ENCODE results near the gene RFLNA. TPM values are rescaled to one million over a fixed set of nuclear protein-coding genes. Genes with fewer than 3 reads are reported as not detected.
"Not testable (repeated sequence)": the region's sequence is repeated elsewhere in the genome, so short reads cannot be mapped to it uniquely, and the experiment has no call there.

RFLNA gene
- total RNA-seq, 1 donor from 2014 or later: 20.8 TPM

DNA sequence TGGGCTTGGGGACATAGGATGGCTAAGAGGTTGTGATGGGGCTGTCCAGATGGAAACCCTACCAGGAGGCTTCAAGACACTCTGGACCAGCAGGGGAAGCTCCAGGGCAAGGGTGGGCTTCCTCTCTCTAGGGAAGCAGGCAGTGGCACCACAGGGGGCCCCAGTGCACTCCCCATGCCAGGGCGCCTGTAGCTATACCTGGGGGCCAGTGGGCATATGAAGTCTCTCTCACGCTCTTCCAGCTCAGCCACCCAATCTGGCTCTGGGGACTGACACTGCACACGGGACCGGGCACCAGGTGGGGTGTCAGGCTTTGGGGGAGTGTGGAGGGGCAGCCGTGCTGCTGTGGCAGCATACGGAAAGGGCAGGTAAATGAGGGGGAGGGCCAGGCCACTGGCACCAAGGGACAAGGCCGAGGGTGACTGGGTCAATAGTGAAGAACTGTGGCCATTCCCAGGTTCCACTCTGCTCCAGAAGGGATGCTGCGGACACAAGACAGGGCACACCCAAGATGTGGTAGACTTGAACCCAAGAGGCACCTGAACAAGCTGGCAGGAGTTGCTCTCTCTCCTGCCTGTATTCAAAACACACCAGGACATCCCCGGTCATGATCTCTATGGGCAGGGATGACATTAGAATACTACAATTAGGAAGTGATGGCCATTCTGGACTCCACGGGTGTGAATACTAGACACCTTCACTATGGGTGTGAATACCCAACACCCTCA is 27.5 kb downstream of the RFLNA start:
- Mint-ChIP-seq H3K4me3 (ENCODE audit: low read depth) (no peak overlapping the region), H3K27ac (no peak overlapping the region), H3K9me3 (ENCODE audit: low read depth) (peaks cover 9% of the 10 kb centered on the region), H3K36me3 (ENCODE audit: insufficient read depth) (peaks cover 30% of the 10 kb centered on the region), H3K27me3 (peaks cover 16% of the 10 kb centered on the region), H3K4me1 (ENCODE audit: low read depth) (peaks cover 15% of the 10 kb centered on the region)
- DNase-seq (ENCODE audit: low spot score, unreplicated experiment): no peak
- TF ChIP-seq, protein P1, sequence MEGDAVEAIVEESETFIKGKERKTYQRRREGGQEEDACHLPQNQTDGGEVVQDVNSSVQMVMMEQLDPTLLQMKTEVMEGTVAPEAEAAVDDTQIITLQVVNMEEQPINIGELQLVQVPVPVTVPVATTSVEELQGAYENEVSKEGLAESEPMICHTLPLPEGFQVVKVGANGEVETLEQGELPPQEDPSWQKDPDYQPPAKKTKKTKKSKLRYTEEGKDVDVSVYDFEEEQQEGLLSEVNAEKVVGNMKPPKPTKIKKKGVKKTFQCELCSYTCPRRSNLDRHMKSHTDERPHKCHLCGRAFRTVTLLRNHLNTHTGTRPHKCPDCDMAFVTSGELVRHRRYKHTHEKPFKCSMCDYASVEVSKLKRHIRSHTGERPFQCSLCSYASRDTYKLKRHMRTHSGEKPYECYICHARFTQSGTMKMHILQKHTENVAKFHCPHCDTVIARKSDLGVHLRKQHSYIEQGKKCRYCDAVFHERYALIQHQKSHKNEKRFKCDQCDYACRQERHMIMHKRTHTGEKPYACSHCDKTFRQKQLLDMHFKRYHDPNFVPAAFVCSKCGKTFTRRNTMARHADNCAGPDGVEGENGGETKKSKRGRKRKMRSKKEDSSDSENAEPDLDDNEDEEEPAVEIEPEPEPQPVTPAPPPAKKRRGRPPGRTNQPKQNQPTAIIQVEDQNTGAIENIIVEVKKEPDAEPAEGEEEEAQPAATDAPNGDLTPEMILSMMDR (IDR thresholded peaks at IDR 0.05; ENCODE audit: unreplicated experiment): no peak

DNA sequence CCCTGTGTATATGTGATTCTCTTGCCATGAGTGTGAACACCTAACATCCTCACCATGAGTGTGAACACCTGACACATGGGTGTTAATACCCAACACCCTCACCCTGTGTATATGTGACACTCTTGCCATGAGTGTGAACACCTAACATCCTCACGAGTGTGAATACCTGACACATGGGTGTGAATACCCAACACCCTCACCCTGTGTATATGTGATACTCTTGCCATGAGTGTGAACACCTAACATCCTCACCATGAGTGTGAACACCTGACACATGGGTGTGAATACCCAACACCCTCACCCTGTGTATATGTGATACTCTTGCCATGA is 28.1 kb downstream of the RFLNA start:
- not testable (repeated sequence) for DNase-seq (ENCODE audit: low spot score, unreplicated experiment); H3K4me3 Mint-ChIP-seq (ENCODE audit: low read depth); H3K27ac Mint-ChIP-seq; H3K9me3 Mint-ChIP-seq (ENCODE audit: low read depth)
- Mint-ChIP-seq H3K4me1 (ENCODE audit: low read depth) (peaks cover 12% of the 10 kb centered on the region), H3K27me3 (peaks cover 11% of the 10 kb centered on the region), H3K36me3 (ENCODE audit: insufficient read depth) (peaks cover 30% of the 10 kb centered on the region)

DNA sequence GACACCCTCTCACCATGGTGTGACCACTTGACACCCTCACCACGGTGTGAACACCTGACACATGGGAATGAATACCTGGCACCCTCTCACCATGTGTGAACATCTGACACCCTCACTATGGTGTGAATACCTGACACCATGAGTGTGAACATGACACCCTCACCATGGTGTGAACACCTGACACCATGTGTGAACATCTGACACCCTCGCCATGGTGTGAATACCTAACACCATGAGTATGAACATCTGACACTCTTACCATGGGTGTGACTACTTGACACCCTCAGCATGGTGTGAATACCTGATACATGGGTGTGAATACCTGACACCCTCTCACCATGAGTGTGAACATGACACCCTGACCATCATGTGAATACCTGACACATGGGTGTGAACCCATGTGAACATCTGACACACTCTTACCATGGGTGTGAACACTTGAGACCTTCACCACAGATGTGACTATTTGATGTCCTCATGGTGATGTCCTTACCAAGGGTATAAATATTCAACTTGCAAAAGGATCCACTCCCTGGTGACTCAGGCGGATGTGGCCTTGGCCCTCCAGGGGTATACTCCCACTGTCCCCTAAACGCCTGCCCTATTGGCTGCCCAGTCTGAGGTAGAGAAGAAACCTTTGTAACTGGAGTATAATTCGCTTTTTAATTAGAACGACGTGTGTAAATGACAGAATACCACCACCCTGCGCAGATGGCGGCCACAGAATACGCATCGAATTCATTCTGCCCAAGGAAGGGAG is 29.1 kb downstream of the RFLNA start:
- peaks cover 30% of the 10 kb centered on the region for H3K36me3 Mint-ChIP-seq (ENCODE audit: insufficient read depth)
- peaks cover 2% of the 10 kb centered on the region for H3K4me1 Mint-ChIP-seq (ENCODE audit: low read depth)
- peaks cover 9% of the 10 kb centered on the region for H3K9me3 Mint-ChIP-seq (ENCODE audit: low read depth)
- no peak overlapping the region for H3K4me3 Mint-ChIP-seq (ENCODE audit: low read depth)
- H3K27me3 Mint-ChIP-seq: peaks cover 2% of the 10 kb centered on the region
- DNase-seq (ENCODE audit: low spot score, unreplicated experiment): no peak
- H3K27ac Mint-ChIP-seq: peak overlapping the region; percentile 45
- TF ChIP-seq, protein P1 (IDR thresholded peaks at IDR 0.05; ENCODE audit: unreplicated experiment): no peak

DNA sequence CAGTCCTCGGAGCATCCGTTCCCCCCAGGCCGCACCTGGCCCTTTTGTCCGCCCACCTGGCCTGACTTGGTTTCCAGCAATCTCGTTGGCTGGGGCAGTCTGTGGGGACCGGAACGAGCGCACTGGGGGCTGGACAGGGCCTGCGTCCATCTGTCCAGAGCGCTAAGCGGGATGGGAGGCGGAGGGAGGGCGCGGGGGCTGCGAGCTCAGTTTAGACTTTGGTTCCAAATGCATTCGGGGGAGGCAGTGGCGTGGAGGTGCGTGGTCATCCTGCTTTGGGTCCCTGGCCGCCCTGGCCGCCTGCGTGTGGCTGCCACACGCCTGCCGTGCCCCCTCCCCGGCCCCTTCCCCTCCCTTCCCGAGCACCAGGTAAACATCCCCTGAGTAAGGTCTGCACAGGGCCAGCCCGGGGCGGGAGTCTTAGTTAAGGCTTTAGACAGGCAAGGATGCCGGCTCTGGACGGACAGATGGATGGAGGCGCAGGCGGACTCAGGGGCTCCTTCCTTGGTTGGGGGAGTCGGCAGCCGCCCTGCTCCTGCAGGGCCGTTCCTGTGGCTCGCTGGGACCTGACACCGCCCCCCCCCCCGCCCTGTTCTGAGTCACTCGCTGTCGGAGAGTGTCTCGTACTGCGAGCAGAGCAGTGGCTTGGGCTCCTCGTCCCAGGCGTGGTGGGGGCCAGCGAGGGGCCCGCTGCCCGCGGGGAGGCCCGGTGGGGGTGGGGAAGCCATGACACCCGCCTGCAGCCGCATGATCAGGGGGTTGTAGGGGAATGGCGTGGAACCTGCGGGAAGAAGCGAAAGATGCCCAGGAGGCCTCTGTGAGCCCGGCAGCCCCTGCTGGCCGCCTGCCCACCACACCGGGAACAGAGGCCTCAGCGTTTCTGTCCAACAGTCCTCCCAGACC is 30.2 kb downstream of the RFLNA start:
- TF ChIP-seq, protein P1 (IDR thresholded peaks at IDR 0.05; ENCODE audit: unreplicated experiment): no peak
- peaks cover 32% of the 10 kb centered on the region for H3K36me3 Mint-ChIP-seq (ENCODE audit: insufficient read depth)
- no peak overlapping the region for H3K27ac Mint-ChIP-seq
- peaks cover 9% of the 10 kb centered on the region for H3K9me3 Mint-ChIP-seq (ENCODE audit: low read depth)
- H3K4me1 Mint-ChIP-seq (ENCODE audit: low read depth): no peaks in the 10 kb centered on the region
- no peaks in the 10 kb centered on the region for H3K27me3 Mint-ChIP-seq
- DNase-seq (ENCODE audit: low spot score, unreplicated experiment): no peak
- no peak overlapping the region for H3K4me3 Mint-ChIP-seq (ENCODE audit: low read depth)

DNA sequence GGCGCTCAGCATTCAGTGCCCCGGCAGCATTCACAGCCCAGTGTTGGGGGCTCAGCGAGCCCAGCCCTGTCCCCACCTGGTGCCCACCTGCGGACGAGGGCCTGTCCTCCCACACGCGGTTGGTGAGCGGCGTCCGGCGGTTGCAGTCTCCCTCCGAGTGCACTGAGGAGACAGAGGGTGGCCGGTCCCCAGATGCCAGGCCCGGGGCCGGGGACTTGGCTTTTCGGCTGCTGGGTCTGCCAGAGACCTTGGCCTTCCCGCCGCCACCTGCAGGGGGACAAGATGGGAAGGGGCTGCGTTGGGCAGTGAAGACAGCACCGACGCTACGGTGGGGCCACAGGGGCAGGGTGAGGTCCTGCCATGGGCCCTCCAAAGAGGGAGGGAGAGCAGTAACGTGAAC is 31.2 kb downstream of the RFLNA start:
- no peak overlapping the region for H3K4me3 Mint-ChIP-seq (ENCODE audit: low read depth)
- no peaks in the 10 kb centered on the region for H3K27me3 Mint-ChIP-seq
- H3K36me3 Mint-ChIP-seq (ENCODE audit: insufficient read depth): peaks cover 31% of the 10 kb centered on the region
- no peaks in the 10 kb centered on the region for H3K4me1 Mint-ChIP-seq (ENCODE audit: low read depth)
- H3K9me3 Mint-ChIP-seq (ENCODE audit: low read depth): peaks cover 9% of the 10 kb centered on the region
- no peak for DNase-seq (ENCODE audit: low spot score, unreplicated experiment)
- TF ChIP-seq, protein P1 (IDR thresholded peaks at IDR 0.05; ENCODE audit: unreplicated experiment): no peak
- peak overlapping the region; percentile 59 for H3K27ac Mint-ChIP-seq
